ENCODE data around the gene WDR62. TPM values are rescaled to one million over a fixed set of nuclear protein-coding genes. Genes with fewer than 3 reads are reported as not detected.

WDR62 gene
- total RNA-seq, 1 donor from 2014 or later: 35.3 TPM

DNA sequence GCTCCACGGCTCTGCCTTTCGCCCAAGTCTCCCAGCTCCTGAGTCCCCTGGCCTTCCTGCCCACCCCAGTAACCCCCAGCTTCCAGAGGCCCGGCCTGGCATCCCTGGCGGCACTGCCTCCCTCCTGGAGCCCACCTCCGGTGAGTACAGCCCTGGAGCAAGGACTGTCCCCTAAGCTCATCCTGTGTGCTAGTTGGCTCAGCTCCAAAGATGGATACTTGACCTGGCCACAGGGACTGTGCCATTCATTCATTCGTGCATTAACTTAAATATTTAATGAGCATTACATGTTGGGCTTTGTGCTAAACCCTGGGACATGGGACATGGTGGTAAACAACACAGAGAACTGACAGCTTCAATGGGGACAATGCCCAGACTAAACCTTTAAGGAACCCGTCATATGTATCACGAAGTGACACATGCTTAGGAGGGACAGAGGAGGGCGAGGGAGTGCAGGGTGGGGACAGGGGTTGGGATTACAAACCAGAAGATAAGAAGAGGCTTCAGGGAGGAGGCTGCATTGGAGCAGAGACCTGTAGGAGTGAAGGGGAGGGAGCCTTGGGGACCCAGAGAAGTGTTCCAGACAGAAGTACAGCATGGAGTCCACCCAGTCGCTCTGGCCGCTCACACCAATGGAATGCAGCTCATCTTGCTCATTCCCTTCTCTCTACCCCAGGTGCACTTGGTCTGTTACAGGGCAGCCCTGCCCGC lies 49.3 kb downstream of the WDR62 start:
- no peak for DNase-seq (ENCODE audit: low read depth, low spot score)
- no peak overlapping the region for H3K4me3 Mint-ChIP-seq
- H3K36me3 Mint-ChIP-seq (ENCODE audit: low read depth): peaks cover 3% of the 10 kb centered on the region
- TF ChIP-seq, protein P1, sequence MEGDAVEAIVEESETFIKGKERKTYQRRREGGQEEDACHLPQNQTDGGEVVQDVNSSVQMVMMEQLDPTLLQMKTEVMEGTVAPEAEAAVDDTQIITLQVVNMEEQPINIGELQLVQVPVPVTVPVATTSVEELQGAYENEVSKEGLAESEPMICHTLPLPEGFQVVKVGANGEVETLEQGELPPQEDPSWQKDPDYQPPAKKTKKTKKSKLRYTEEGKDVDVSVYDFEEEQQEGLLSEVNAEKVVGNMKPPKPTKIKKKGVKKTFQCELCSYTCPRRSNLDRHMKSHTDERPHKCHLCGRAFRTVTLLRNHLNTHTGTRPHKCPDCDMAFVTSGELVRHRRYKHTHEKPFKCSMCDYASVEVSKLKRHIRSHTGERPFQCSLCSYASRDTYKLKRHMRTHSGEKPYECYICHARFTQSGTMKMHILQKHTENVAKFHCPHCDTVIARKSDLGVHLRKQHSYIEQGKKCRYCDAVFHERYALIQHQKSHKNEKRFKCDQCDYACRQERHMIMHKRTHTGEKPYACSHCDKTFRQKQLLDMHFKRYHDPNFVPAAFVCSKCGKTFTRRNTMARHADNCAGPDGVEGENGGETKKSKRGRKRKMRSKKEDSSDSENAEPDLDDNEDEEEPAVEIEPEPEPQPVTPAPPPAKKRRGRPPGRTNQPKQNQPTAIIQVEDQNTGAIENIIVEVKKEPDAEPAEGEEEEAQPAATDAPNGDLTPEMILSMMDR (conservative IDR thresholded peaks at IDR 0.05): no peak
- H3K27ac Mint-ChIP-seq (ENCODE audit: unreplicated experiment): no peak overlapping the region
- no peaks in the 10 kb centered on the region for H3K27me3 Mint-ChIP-seq (ENCODE audit: low read depth)
- no peaks in the 10 kb centered on the region for H3K9me3 Mint-ChIP-seq
- H3K4me1 Mint-ChIP-seq: no peaks in the 10 kb centered on the region

GRCh38 chr19:36106441-36106840 lies 51.7 kb downstream of the WDR62 start:
- Mint-ChIP-seq H3K27me3 (ENCODE audit: low read depth) (no peaks in the 10 kb centered on the region), H3K9me3 (no peaks in the 10 kb centered on the region), H3K27ac (ENCODE audit: unreplicated experiment) (no peak overlapping the region), H3K4me3 (no peak overlapping the region), H3K36me3 (ENCODE audit: low read depth) (peaks cover 3% of the 10 kb centered on the region), H3K4me1 (no peaks in the 10 kb centered on the region)
- no peak for DNase-seq (ENCODE audit: low read depth, low spot score)
- TF ChIP-seq, protein P1 (conservative IDR thresholded peaks at IDR 0.05): no peak

- Mint-ChIP-seq H3K4me3 (peak overlapping the region; percentile 59), H3K9me3 (no peaks in the 10 kb centered on the region), H3K4me1 (no peaks in the 10 kb centered on the region), H3K36me3 (ENCODE audit: low read depth) (peaks cover 3% of the 10 kb centered on the region), H3K27ac (ENCODE audit: unreplicated experiment) (no peak overlapping the region), H3K27me3 (ENCODE audit: low read depth) (no peaks in the 10 kb centered on the region)
- no peak for DNase-seq (ENCODE audit: low read depth, low spot score)
- TF ChIP-seq, protein P1 (conservative IDR thresholded peaks at IDR 0.05): no peak
Observed at GRCh38 chr19:36106991-36107390, 52.3 kb downstream of the WDR62 start.

DNA sequence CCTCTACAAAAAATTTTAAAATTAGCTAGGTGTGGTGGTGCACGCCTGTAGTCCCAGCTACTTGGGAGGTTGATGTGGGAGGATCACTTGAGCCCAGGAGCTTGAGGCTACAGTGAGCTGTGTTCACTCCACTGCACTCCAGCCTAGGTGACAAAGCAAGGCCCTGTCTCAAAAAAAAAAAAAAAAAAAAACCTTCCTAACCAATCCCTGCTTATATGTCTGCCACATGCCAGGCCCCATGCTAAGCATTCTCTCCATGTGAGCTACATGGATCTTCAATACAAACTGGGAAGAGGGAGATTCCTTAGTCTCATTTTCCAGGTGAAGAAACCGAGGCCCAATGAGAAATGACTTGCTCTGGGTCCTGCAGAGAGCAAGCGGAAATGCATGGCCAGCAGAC lies 54.0 kb downstream of the WDR62 start:
- no peak for DNase-seq (ENCODE audit: low read depth, low spot score)
- H3K9me3 Mint-ChIP-seq: no peaks in the 10 kb centered on the region
- H3K4me1 Mint-ChIP-seq: peaks cover 8% of the 10 kb centered on the region
- TF ChIP-seq, protein P1 (conservative IDR thresholded peaks at IDR 0.05): no peak
- H3K27ac Mint-ChIP-seq (ENCODE audit: unreplicated experiment): no peak overlapping the region
- H3K27me3 Mint-ChIP-seq (ENCODE audit: low read depth): no peaks in the 10 kb centered on the region
- peaks cover 6% of the 10 kb centered on the region for H3K36me3 Mint-ChIP-seq (ENCODE audit: low read depth)
- peak overlapping the region; percentile 71 for H3K4me3 Mint-ChIP-seq

DNA sequence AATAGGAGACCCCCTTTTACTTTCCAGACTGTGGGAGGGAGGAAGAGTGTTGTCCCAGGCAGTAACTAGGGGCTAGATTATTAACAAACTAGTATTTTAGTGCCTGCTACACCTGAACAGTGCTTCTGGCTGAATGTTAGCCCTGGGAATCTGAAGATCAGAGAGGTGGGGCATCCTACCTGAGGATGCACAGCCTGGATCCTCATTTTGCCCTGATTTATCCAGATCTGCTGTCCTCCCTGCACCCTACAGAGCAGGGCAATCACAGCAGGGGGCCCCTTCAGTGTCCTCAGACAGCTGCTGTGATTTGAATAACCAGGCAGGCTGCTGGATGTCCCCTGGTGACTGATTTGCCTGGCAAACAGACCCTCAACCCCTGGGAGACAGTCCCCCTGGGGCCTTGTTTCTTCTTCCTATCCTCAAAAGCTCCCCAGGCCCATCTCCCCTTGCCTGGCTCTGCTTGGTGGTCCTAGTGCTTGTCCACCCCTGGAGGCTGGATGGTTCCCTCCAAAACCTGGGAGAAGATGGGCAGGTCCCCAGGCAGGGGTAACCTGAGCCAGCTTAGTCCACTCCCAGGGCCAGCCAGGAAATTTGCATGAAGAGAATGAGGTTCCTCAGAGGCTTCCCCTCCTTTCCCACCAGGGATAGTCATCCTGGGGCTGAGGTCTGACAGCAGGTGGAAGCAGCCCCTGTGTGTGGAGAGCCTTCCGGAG lies 55.9 kb downstream of the WDR62 start, which contains the start of gene OVOL3:
TSS of gene OVOL3 (plus strand) at position 657 of the 713 bp plus-strand sequence. CDS start 60 bp downstream, outside the sequence.
- Mint-ChIP-seq H3K9me3 (no peaks in the 10 kb centered on the region), H3K4me3 (peak within 1 kb of the TSS; percentile 50)

More for the DNA sequence above, 55.9 kb downstream of the WDR62 start, which contains the start of gene OVOL3:
- peaks cover 10% of the 10 kb centered on the region for H3K36me3 Mint-ChIP-seq (ENCODE audit: low read depth)
- DNase-seq (ENCODE audit: low read depth, low spot score): no peak
- TF ChIP-seq, protein P1 (conservative IDR thresholded peaks at IDR 0.05): no peak
- H3K27ac Mint-ChIP-seq (ENCODE audit: unreplicated experiment): no peak within 1 kb of the TSS
- peaks cover 5% of the 10 kb centered on the region for H3K27me3 Mint-ChIP-seq (ENCODE audit: low read depth)
- peaks cover 22% of the 10 kb centered on the region for H3K4me1 Mint-ChIP-seq

Data from neural crest cell (in vitro differentiated cells).